Ovary (tissue), 3 donors: Measurements from ENCODE around the gene CAMK2N2.

Experiments
- CTCF ChIP-seq, 3 donors: fragments of 450-650 bp in 2 of 3; fragments of 200-600 bp in 1 of 3; IDR thresholded peaks; one replicate each; pipeline versions ENCODE4 v1.5.1 to v1.8.0; 2016 to 2022; ENCODE audit warnings: antibody characterized with exemption in 3 of 3, mild to moderate bottlenecking in 1 of 3
- EP300 ChIP-seq: sonication (generic); formaldehyde crosslinking; IDR thresholded peaks from one replicate; pipeline ENCODE4 v1.6.1; 2017; ENCODE audit warnings: antibody characterized with exemption
- POLR2A ChIP-seq: fragments of 450-650 bp; IDR thresholded peaks from one replicate; pipeline ENCODE4 v1.6.1; 2017; ENCODE audit warnings: antibody characterized with exemption, mild to moderate bottlenecking, moderate library complexity
- donor health status: DM: no; HTN: no; CAD: no.

GRCh38 chr3:184222521-184222920 is 38.8 kb downstream of the CAMK2N2 start:
- TF ChIP-seq CTCF (IDR thresholded peaks at IDR 0.05), result no peak
- no peak for TF ChIP-seq POLR2A
- no peak for TF ChIP-seq EP300
